HepG2 (cell line): ENCODE data around the gene C9orf40. TPM values are rescaled to one million over a fixed set of nuclear protein-coding genes. Genes with fewer than 3 reads are reported as not detected.

ENCODE experiments used
- AGO1 ChIP-seq: fragments of 200-400 bp; formaldehyde crosslinking; IDR thresholded peaks from 2 replicates; pipeline ENCODE4 v1.6.1; 2017; ENCODE audit warnings: mild to moderate bottlenecking, low read depth, low read length, moderate library complexity; ENCODE audit not compliant: poor library complexity, severe bottlenecking
- ATF7 ChIP-seq, 2 experiments: fragments of 450-650 bp in 1 of 2; sonication (generic) in 1 of 2; formaldehyde crosslinking in 1 of 2; IDR thresholded peaks; 2 replicates each; pipeline versions ENCODE4 v1.4.0 to v1.6.1; 2016 to 2020; ENCODE audit warnings: antibody characterized with exemption in 1 of 2, mild to moderate bottlenecking in 1 of 2, missing genetic modification reagents in 1 of 2
- FOXK1 ChIP-seq: sonication (generic); formaldehyde crosslinking; IDR thresholded peaks from 2 replicates; pipeline ENCODE4 v1.4.0; 2020; ENCODE audit warnings: low read depth, missing genetic modification reagents, borderline replicate concordance
- HHEX ChIP-seq: IDR thresholded peaks from 2 replicates; pipeline ENCODE4 v1.6.1; 2016; ENCODE audit warnings: control low read depth
- HOXA9 ChIP-seq: sonication (generic); formaldehyde crosslinking; IDR thresholded peaks from 2 replicates; pipeline ENCODE4 v1.8.1; 2022; ENCODE audit warnings: missing genetic modification reagents, mild to moderate bottlenecking, moderate library complexity, borderline replicate concordance
- NFATC3 ChIP-seq: sonication (generic); formaldehyde crosslinking; IDR thresholded peaks from 2 replicates; pipeline ENCODE4 v1.5.1; 2020; ENCODE audit warnings: mild to moderate bottlenecking, missing genetic modification reagents
- SMARCC2 ChIP-seq: fragments of 450-650 bp; IDR thresholded peaks from 2 replicates; pipeline ENCODE4 v1.6.1; 2017; ENCODE audit warnings: antibody characterized with exemption, mild to moderate bottlenecking
- ZIK1 ChIP-seq: sonication (generic); formaldehyde crosslinking; IDR thresholded peaks from 2 replicates; pipeline ENCODE4 v1.5.0; 2020; ENCODE audit warnings: mild to moderate bottlenecking, low read depth, missing genetic modification reagents, borderline replicate concordance
- ZNF138 ChIP-seq: sonication (generic); formaldehyde crosslinking; IDR thresholded peaks from 2 replicates; pipeline ENCODE4 v1.5.0; 2020; ENCODE audit warnings: mild to moderate bottlenecking, low read depth, missing genetic modification reagents
- ZNF326 ChIP-seq: sonication (generic); formaldehyde crosslinking; IDR thresholded peaks from 2 replicates; pipeline ENCODE4 v1.4.0; 2020; ENCODE audit warnings: missing genetic modification reagents, borderline replicate concordance
- ZNF883 ChIP-seq: sonication (generic); formaldehyde crosslinking; IDR thresholded peaks from 2 replicates; pipeline ENCODE4 v1.5.1; 2020; ENCODE audit warnings: mild to moderate bottlenecking, missing genetic modification reagents; ENCODE audit errors: not compliant biosample characterization
- ZZZ3 ChIP-seq: sonication (generic); formaldehyde crosslinking; IDR thresholded peaks from 2 replicates; pipeline ENCODE4 v1.4.0; 2020; ENCODE audit warnings: missing genetic modification reagents, mild to moderate bottlenecking, borderline replicate concordance
- polyA plus RNA-seq, 8 experiments: library from polyadenylated mRNA; depleted of rRNA in 3 of 8; stranded (reverse) in 7 of 8; unstranded in 1 of 8; fragments of >200 nt; fragmentation: Illumina TruSeq in 4 of 8; extraction: Trizol in 4 of 8; gene quantifications; 2 replicates each; pipeline versions ENCODE4 v1.2.1 to v1.2.3, GENCODE V29; 2011 to 2016; ENCODE audit warnings: low read depth in 4 of 8, missing spikeins in 1 of 8, mixed read lengths in 1 of 8; ENCODE audit not compliant: insufficient read depth in 1 of 8
- total RNA-seq, 5 experiments: library from RNA; depleted of rRNA; stranded (reverse); fragments of >200 nt; fragmentation: Illumina TruSeq; extraction: Trizol; gene quantifications; 2 replicates each; pipeline ENCODE4 v1.2.3, GENCODE V29; 2016; ENCODE audit warnings: low read depth in 1 of 5
- TF ChIP-seq, protein P1 (sequence below): sonication (generic); formaldehyde crosslinking; IDR thresholded peaks from 2 replicates; pipeline ENCODE4 v1.4.0; 2020; ENCODE audit warnings: missing genetic modification reagents
- TF ChIP-seq, protein P2 (sequence below): sonication (generic); formaldehyde crosslinking; IDR thresholded peaks from 2 replicates; pipeline ENCODE4 v1.5.1; 2020; ENCODE audit warnings: missing genetic modification reagents, mild to moderate bottlenecking, borderline replicate concordance
- TF ChIP-seq, protein P3 (sequence below): sonication (generic); formaldehyde crosslinking; IDR thresholded peaks from 2 replicates; pipeline ENCODE4 v1.8.0; 2022; ENCODE audit warnings: mild to moderate bottlenecking, missing genetic modification reagents, moderate library complexity
- TF ChIP-seq, protein P4 (sequence below): sonication (generic); formaldehyde crosslinking; conservative IDR thresholded peaks from 2 replicates; pipeline ENCODE4 v1.8.0; 2022; ENCODE audit warnings: mild to moderate bottlenecking, moderate library complexity, missing genetic modification reagents
- TF ChIP-seq, protein P5 (sequence below): sonication (generic); formaldehyde crosslinking; IDR thresholded peaks from 2 replicates; pipeline ENCODE4 v1.4.0; 2020; ENCODE audit warnings: low read depth, missing genetic modification reagents

Gene C9orf40
- total and polyA plus RNA-seq, 2 of the 13 experiments (the other 11 are each of a cell fraction or from before 2014, with no cell fraction given): 3.0 to 13.5 TPM

DNA sequence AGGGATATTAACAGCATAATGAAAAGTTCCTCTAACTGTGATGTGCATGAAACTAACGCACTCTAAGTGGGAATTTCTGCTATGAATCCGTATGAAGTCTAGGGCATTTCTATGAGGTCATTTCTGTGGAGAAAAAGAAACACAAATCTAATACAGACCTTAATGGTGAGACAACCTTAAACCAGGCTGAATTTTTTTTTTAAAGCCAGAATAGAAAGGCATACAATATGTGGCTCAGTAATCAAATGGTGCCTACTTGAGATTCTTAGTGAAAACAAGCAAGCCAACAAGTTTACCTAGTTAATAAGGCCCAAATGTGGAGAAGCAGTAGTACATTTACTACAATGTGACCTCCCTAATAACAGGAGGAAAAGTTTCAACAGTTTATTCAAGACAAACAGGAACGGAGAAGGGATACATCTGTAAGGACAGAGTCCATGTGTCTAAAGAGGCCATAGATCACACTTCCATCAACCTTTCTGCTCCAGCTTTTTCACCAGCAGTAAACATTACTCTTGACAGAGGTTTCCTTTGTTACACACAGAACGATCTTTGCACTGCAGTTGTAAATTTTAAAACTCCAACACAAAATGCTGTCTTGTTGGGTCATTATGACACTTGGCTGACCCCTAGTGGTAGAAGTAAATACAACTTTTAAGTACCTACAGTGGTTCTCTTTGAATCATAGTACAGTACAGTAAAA is 49.2 kb upstream of the C9orf40 start (continued):
- TF ChIP-seq, protein P1, sequence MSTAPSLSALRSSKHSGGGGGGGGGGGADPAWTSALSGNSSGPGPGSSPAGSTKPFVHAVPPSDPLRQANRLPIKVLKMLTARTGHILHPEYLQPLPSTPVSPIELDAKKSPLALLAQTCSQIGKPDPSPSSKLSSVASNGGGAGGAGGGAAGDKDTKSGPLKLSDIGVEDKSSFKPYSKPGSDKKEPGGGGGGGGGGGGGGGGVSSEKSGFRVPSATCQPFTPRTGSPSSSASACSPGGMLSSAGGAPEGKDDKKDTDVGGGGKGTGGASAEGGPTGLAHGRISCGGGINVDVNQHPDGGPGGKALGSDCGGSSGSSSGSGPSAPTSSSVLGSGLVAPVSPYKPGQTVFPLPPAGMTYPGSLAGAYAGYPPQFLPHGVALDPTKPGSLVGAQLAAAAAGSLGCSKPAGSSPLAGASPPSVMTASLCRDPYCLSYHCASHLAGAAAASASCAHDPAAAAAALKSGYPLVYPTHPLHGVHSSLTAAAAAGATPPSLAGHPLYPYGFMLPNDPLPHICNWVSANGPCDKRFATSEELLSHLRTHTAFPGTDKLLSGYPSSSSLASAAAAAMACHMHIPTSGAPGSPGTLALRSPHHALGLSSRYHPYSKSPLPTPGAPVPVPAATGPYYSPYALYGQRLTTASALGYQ (CRISPR knock-in tag): 0 out of 2 replicates have a peak, but pooled peaks have one; percentile 26
- TF ChIP-seq SMARCC2 (no peak), ZNF883 (CRISPR knock-in tag) (no peak), ZNF138 (no peak), ZIK1 (CRISPR knock-in tag) (no peak), NFATC3 (CRISPR knock-in tag) (no peak), ZZZ3 (CRISPR knock-in tag) (no peak), AGO1 (no peak), ZNF326 (CRISPR knock-in tag) (no peak), ATF7 (IDR thresholded peaks at IDR 0.05) (no peak), ATF7 (CRISPR knock-in tag; IDR thresholded peaks at IDR 0.05) (no peak), HOXA9 (CRISPR knock-in tag) (peak; percentile 27; the same call in 1 of the 2 replicates), FOXK1 (CRISPR knock-in tag) (peak; percentile 89), HHEX (no peak)
- TF ChIP-seq, protein P2, sequence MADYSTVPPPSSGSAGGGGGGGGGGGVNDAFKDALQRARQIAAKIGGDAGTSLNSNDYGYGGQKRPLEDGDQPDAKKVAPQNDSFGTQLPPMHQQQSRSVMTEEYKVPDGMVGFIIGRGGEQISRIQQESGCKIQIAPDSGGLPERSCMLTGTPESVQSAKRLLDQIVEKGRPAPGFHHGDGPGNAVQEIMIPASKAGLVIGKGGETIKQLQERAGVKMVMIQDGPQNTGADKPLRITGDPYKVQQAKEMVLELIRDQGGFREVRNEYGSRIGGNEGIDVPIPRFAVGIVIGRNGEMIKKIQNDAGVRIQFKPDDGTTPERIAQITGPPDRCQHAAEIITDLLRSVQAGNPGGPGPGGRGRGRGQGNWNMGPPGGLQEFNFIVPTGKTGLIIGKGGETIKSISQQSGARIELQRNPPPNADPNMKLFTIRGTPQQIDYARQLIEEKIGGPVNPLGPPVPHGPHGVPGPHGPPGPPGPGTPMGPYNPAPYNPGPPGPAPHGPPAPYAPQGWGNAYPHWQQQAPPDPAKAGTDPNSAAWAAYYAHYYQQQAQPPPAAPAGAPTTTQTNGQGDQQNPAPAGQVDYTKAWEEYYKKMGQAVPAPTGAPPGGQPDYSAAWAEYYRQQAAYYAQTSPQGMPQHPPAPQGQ (CRISPR knock-in tag): no peak; the same call in 1 of the 2 replicates
- TF ChIP-seq, protein P3, sequence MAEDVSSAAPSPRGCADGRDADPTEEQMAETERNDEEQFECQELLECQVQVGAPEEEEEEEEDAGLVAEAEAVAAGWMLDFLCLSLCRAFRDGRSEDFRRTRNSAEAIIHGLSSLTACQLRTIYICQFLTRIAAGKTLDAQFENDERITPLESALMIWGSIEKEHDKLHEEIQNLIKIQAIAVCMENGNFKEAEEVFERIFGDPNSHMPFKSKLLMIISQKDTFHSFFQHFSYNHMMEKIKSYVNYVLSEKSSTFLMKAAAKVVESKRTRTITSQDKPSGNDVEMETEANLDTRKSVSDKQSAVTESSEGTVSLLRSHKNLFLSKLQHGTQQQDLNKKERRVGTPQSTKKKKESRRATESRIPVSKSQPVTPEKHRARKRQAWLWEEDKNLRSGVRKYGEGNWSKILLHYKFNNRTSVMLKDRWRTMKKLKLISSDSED (CRISPR knock-in tag): no peak
- TF ChIP-seq, protein P4, sequence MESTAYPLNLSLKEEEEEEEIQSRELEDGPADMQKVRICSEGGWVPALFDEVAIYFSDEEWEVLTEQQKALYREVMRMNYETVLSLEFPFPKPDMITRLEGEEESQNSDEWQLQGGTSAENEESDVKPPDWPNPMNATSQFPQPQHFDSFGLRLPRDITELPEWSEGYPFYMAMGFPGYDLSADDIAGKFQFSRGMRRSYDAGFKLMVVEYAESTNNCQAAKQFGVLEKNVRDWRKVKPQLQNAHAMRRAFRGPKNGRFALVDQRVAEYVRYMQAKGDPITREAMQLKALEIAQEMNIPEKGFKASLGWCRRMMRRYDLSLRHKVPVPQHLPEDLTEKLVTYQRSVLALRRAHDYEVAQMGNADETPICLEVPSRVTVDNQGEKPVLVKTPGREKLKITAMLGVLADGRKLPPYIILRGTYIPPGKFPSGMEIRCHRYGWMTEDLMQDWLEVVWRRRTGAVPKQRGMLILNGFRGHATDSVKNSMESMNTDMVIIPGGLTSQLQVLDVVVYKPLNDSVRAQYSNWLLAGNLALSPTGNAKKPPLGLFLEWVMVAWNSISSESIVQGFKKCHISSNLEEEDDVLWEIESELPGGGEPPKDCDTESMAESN (CRISPR knock-in tag): no peak
- TF ChIP-seq, protein P5, sequence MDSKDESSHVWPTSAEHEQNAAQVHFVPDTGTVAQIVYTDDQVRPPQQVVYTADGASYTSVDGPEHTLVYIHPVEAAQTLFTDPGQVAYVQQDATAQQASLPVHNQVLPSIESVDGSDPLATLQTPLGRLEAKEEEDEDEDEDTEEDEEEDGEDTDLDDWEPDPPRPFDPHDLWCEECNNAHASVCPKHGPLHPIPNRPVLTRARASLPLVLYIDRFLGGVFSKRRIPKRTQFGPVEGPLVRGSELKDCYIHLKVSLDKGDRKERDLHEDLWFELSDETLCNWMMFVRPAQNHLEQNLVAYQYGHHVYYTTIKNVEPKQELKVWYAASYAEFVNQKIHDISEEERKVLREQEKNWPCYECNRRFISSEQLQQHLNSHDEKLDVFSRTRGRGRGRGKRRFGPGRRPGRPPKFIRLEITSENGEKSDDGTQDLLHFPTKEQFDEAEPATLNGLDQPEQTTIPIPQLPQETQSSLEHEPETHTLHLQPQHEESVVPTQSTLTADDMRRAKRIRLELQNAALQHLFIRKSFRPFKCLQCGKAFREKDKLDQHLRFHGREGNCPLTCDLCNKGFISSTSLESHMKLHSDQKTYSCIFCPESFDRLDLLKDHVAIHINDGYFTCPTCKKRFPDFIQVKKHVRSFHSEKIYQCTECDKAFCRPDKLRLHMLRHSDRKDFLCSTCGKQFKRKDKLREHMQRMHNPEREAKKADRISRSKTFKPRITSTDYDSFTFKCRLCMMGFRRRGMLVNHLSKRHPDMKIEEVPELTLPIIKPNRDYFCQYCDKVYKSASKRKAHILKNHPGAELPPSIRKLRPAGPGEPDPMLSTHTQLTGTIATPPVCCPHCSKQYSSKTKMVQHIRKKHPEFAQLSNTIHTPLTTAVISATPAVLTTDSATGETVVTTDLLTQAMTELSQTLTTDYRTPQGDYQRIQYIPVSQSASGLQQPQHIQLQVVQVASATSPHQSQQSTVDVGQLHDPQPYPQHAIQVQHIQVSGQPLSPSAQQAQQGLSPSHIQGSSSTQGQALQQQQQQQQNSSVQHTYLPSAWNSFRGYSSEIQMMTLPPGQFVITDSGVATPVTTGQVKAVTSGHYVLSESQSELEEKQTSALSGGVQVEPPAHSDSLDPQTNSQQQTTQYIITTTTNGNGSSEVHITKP (CRISPR knock-in tag): peak; percentile 50; the same call in 1 of the 2 replicates
